Measurements from ENCODE around the gene COLGALT1. TPM values are rescaled to one million over a fixed set of nuclear protein-coding genes. Genes with fewer than 3 reads are reported as not detected.

Gene COLGALT1
- total and polyA plus RNA-seq, 9 of the 15 experiments (the other 6 are each of a cell fraction or from before 2014, with no cell fraction given), result 4.9 to 119 (median 82.6) TPM

DNA sequence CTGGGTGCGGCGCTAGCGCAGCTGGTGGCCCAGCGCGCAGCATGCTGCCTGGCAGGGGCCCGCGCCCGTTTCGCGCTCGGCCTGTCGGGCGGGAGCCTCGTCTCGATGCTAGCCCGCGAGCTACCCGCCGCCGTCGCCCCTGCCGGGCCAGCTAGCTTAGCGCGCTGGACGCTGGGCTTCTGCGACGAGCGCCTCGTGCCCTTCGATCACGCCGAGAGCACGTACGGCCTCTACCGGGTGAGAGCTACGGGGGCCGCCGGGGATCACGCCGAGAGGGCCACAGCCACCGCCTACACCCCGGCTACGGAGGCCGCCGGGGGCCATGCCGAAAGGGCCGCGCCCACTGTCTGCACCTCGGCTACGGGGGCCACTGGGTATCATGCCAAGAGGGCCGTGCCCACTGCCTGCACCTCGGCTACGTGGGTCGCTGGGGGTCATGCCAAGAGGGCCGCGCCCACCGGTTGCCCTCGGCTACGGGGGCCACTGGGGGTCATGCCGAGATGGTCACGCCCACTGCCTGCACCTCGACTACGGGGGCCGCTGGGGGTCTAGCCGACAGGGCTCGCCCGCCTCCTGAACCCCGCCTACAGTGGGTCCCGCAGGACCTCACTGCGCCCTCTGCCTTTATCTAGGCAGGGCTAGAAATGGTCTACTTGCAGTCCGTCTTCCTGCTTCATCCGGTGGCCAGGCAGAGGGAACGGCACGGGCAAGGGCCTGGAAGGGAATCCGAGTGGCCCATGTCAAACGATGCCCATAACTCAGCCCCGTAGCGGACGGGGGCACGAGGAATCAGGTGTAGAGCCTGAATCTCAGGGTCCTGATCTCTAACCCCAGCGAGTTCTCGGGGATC, 43.5 kb upstream of the COLGALT1 start (continued):
- peak; percentile 79; the same call in 1 of the 2 replicates for TF ChIP-seq ZC3H4 (CRISPR knock-in tag; IDR thresholded peaks at IDR 0.05; ENCODE audit: borderline replicate concordance)
- no peak for TF ChIP-seq ZFPM2 (CRISPR knock-in tag; IDR thresholded peaks at IDR 0.05)
- TF ChIP-seq SMAD3 (CRISPR knock-in tag; conservative IDR thresholded peaks at IDR 0.05), result no peak
- TF ChIP-seq ZNF551 (CRISPR knock-in tag; IDR thresholded peaks at IDR 0.05), result no peak
- no peak for TF ChIP-seq RBM39 (optimal IDR thresholded peaks at IDR 0.05; ENCODE audit: low read depth, low read length)
- peak; percentile 54 for TF ChIP-seq CHD1 (IDR thresholded peaks at IDR 0.05; ENCODE audit: low read length)
- no peak for TF ChIP-seq ARHGAP35 (IDR thresholded peaks at IDR 0.05; ENCODE audit: partially characterized antibody)
- TF ChIP-seq ZBTB7A (IDR thresholded peaks at IDR 0.05; ENCODE audit: borderline replicate concordance, control insufficient read depth, low read depth, low read length), result peak; percentile 91
- TF ChIP-seq FOXP4 (CRISPR knock-in tag; IDR thresholded peaks at IDR 0.05; ENCODE audit: borderline replicate concordance), result peak; percentile 81
- TF ChIP-seq, protein P1, sequence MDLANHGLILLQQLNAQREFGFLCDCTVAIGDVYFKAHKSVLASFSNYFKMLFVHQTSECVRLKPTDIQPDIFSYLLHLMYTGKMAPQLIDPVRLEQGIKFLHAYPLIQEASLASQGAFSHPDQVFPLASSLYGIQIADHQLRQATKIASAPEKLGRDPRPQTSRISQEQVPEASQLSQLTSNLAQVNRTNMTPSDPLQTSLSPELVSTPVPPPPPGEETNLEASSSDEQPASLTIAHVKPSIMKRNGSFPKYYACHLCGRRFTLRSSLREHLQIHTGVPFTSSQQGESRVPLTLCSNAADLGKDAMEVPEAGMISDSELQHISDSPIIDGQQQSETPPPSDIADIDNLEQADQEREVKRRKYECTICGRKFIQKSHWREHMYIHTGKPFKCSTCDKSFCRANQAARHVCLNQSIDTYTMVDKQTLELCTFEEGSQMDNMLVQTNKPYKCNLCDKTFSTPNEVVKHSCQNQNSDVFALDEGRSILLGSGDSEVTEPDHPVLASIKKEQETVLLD (IDR thresholded peaks at IDR 0.05), result peak; percentile 62; the same call in 1 of the 2 replicates
- 0 out of 2 replicates have a peak, but pooled peaks have one; percentile 40 for TF ChIP-seq NR4A1 (CRISPR knock-in tag; IDR thresholded peaks at IDR 0.05)
- TF ChIP-seq NR4A1 (tag; IDR thresholded peaks at IDR 0.05), result peak; percentile 75; the same call in 1 of the 2 replicates
- TF ChIP-seq, protein P2, sequence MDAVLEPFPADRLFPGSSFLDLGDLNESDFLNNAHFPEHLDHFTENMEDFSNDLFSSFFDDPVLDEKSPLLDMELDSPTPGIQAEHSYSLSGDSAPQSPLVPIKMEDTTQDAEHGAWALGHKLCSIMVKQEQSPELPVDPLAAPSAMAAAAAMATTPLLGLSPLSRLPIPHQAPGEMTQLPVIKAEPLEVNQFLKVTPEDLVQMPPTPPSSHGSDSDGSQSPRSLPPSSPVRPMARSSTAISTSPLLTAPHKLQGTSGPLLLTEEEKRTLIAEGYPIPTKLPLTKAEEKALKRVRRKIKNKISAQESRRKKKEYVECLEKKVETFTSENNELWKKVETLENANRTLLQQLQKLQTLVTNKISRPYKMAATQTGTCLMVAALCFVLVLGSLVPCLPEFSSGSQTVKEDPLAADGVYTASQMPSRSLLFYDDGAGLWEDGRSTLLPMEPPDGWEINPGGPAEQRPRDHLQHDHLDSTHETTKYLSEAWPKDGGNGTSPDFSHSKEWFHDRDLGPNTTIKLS (IDR thresholded peaks at IDR 0.05; ENCODE audit: borderline replicate concordance, low read depth), result peak; percentile 71; the same call in 1 of the 2 replicates
- TF ChIP-seq BDP1 (IDR thresholded peaks at IDR 0.05; ENCODE audit: insufficient read depth, insufficient read length), result no peak
- peak; percentile 85 for TF ChIP-seq FUS (optimal IDR thresholded peaks at IDR 0.05; ENCODE audit: low read depth, low read length)
- TF ChIP-seq, protein P3, sequence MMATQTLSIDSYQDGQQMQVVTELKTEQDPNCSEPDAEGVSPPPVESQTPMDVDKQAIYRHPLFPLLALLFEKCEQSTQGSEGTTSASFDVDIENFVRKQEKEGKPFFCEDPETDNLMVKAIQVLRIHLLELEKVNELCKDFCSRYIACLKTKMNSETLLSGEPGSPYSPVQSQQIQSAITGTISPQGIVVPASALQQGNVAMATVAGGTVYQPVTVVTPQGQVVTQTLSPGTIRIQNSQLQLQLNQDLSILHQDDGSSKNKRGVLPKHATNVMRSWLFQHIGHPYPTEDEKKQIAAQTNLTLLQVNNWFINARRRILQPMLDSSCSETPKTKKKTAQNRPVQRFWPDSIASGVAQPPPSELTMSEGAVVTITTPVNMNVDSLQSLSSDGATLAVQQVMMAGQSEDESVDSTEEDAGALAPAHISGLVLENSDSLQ (IDR thresholded peaks at IDR 0.05), result no peak
- no peak for TF ChIP-seq PHF21A (IDR thresholded peaks at IDR 0.05; ENCODE audit: borderline replicate concordance, low read depth)
- TF ChIP-seq ZNF24 (IDR thresholded peaks at IDR 0.05), result no peak

All from K562 (cell line).